HUES64 (cell line): ENCODE measurements around the gene NFKB2. TPM values are rescaled to one million over a fixed set of nuclear protein-coding genes. Genes with fewer than 3 reads are reported as not detected.

ENCODE experiments used
- H3K27ac ChIP-seq: 2 replicates; pipeline ENCODE4 v1.7.0; 2013; ENCODE audit warnings: low read depth, low read length, inconsistent platforms
- H3K27me3 ChIP-seq: 2 replicates; pipeline ENCODE4 v1.6.1; 2013; ENCODE audit warnings: mild to moderate bottlenecking, low read length; ENCODE audit not compliant: insufficient read depth
- H3K36me3 ChIP-seq: 2 replicates; pipeline ENCODE4 v1.6.1; 2013; ENCODE audit warnings: mild to moderate bottlenecking, low read length; ENCODE audit not compliant: insufficient read depth
- H3K4me1 ChIP-seq: 2 replicates; pipeline ENCODE4 v1.6.1; 2013; ENCODE audit warnings: mild to moderate bottlenecking, low read length, moderate library complexity; ENCODE audit not compliant: insufficient read depth
- H3K4me3 ChIP-seq: 2 replicates; pipeline ENCODE4 v1.5.1; 2013; ENCODE audit warnings: mild to moderate bottlenecking, low read length, moderate library complexity
- H3K9ac ChIP-seq: 2 replicates; pipeline ENCODE4 v1.6.1; 2013; ENCODE audit warnings: mild to moderate bottlenecking, low read depth, low read length
- H3K9me3 ChIP-seq: 2 replicates; pipeline ENCODE4 v1.6.1; 2013; ENCODE audit warnings: low read depth, low read length; ENCODE audit not compliant: insufficient read depth
- WGBS: fragments of 150-250, 120-280 bp; methylation state at CpG from one replicate; pipeline ENCODE4 v1.1.7; 2013; ENCODE audit warnings: missing lambda C conversion rate; 5-methylcytosine and 5-hydroxymethylcytosine counted together
- polyA plus RNA-seq, 2 experiments: library from polyadenylated mRNA; stranded (reverse); fragments of 50-300 nt; gene quantifications; one replicate each; pipeline ENCODE4 v1.2.3, GENCODE V29; 2013

NFKB2 gene
- 11.4 TPM for polyA plus RNA-seq (2013, experiment 1 of 2)
- 16.7 TPM for polyA plus RNA-seq (2013, experiment 2 of 2)

- WGBS, result 1% methylated on average over 41 of the region's 42 CpGs
- Histone ChIP-seq H3K4me3 (peak within 1 kb of the TSS; percentile 74), H3K4me1 (peaks cover 17% of the 10 kb centered on the region; the same call in 1 of the 2 replicates), H3K9me3 (no peaks in the 10 kb centered on the region), H3K27me3 (peaks cover 44% of the 10 kb centered on the region), H3K27ac (no peak within 1 kb of the TSS; the same call in 1 of the 2 replicates), H3K9ac (peak within 1 kb of the TSS; percentile 65), H3K36me3 (0 out of 2 replicates have a peak, but pooled peaks cover 4% of the 10 kb centered on the region)
These were observed at the start of gene NFKB2 for GRCh38 chr10:102395400-102396316. NFKB2 (plus strand) TSS chr10:102395705; CDS start chr10:102395960, 255 bp downstream.

GRCh38 chr10:102347236-102347828, 48.2 kb upstream of the NFKB2 start:
- Histone ChIP-seq H3K36me3 (peaks cover 9% of the 10 kb centered on the region), H3K4me3 (no peak overlapping the region), H3K4me1 (peaks cover 7% of the 10 kb centered on the region; the same call in 1 of the 2 replicates), H3K27ac (no peak overlapping the region), H3K27me3 (peaks cover 28% of the 10 kb centered on the region), H3K9me3 (no peaks in the 10 kb centered on the region), H3K9ac (no peak overlapping the region)
- 55% methylated on average over 2 of the region's 2 CpGs for WGBS

DNA sequence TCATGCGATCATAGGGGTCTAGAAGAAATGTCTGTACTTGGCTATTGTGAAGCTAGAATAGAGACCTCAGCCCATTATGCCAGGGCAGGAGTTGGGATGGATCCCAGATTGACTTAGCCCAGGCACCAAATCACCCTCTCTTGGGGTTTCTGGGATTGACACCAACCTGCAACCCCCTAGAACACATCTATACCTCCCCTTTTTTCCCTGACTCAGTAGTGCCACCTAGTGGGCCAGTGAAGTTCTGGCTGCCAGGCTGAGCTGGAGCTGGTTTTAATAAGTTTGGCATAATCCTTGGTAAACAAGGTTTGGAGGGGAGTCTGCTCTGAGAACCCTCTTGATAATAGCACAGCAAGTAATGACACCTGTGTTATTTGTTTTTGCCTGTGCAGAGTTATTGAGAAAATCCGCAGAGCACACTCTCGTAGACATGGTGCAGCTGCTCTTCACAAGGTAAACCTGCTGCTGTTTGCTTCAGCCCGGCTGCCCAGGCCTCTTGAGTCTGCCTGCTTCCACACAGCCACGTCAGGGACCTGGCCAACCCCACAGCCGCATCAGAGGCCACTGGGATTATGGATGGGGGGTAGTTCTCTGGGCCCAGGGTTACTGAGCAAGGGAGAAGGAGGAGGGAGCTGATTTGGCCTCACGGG, 43.3 kb upstream of the NFKB2 start:
- no peak overlapping the region for H3K9ac ChIP-seq
- WGBS, result 84% methylated on average over 7 of the region's 7 CpGs
- no peak overlapping the region for H3K27ac ChIP-seq
- H3K9me3 ChIP-seq, result no peaks in the 10 kb centered on the region
- H3K27me3 ChIP-seq, result no peaks in the 10 kb centered on the region
- no peaks in the 10 kb centered on the region for H3K4me1 ChIP-seq
- H3K36me3 ChIP-seq, result peaks cover 22% of the 10 kb centered on the region; the same call in 1 of the 2 replicates
- H3K4me3 ChIP-seq, result no peak overlapping the region

- Histone ChIP-seq H3K9ac (no peak overlapping the region), H3K36me3 (peaks cover 43% of the 10 kb centered on the region), H3K27me3 (no peaks in the 10 kb centered on the region), H3K27ac (no peak overlapping the region), H3K4me1 (no peaks in the 10 kb centered on the region), H3K4me3 (no peak overlapping the region), H3K9me3 (no peaks in the 10 kb centered on the region)
- WGBS, result 98% methylated on average over 3 of the region's 3 CpGs
These were observed 41.1 kb upstream of the NFKB2 start for GRCh38 chr10:102354451-102354850.

- no peak overlapping the region for H3K27ac ChIP-seq
- peaks cover 53% of the 10 kb centered on the region for H3K36me3 ChIP-seq
- H3K27me3 ChIP-seq, result no peaks in the 10 kb centered on the region
- 95% methylated on average over 4 of the region's 4 CpGs for WGBS
- H3K9me3 ChIP-seq, result no peaks in the 10 kb centered on the region
- H3K4me3 ChIP-seq, result no peak overlapping the region
- H3K4me1 ChIP-seq, result no peaks in the 10 kb centered on the region
- H3K9ac ChIP-seq, result no peak overlapping the region
These were observed 36.7 kb upstream of the NFKB2 start for GRCh38 chr10:102358712-102359382.

DNA sequence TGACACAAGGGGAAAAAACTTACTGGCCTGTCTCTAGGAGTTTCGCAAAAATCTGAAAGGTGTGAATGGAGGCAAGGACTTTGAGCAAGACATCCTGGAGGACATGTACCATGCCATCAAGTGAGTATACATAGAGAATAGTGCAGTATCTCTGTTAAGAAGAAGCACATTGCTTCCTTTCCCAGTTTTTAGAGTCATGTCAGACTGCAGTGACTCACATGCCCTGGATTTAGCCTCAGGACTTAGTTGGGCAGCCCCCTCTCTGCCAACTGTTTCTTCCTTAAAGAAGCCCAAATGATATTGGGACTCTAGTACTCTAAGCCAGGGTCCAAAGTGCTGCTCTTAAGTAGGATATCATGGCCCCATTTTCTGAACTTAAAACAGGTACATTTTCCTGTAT, 28.1 kb upstream of the NFKB2 start:
- H3K4me1 ChIP-seq, result no peaks in the 10 kb centered on the region
- H3K9me3 ChIP-seq, result no peaks in the 10 kb centered on the region; the same call in 1 of the 2 replicates
- no peak overlapping the region for H3K4me3 ChIP-seq
- no peak overlapping the region for H3K9ac ChIP-seq
- 94% methylated on average over 1 of the region's 1 CpG for WGBS
- no peak overlapping the region for H3K27ac ChIP-seq
- peaks cover 85% of the 10 kb centered on the region for H3K36me3 ChIP-seq
- no peaks in the 10 kb centered on the region for H3K27me3 ChIP-seq

GRCh38 chr10:102368077-102368476, 27.4 kb upstream of the NFKB2 start:
- H3K9me3 ChIP-seq, result no peaks in the 10 kb centered on the region; the same call in 1 of the 2 replicates
- 79% methylated on average over 3 of the region's 3 CpGs for WGBS

GRCh38 chr10:102371295-102371694, 24.2 kb upstream of the NFKB2 start:
- Histone ChIP-seq H3K9me3 (no peaks in the 10 kb centered on the region; the same call in 1 of the 2 replicates), H3K4me3 (no peak overlapping the region), H3K36me3 (peaks cover 79% of the 10 kb centered on the region), H3K27me3 (no peaks in the 10 kb centered on the region), H3K27ac (no peak overlapping the region), H3K4me1 (no peaks in the 10 kb centered on the region), H3K9ac (no peak overlapping the region)
- 94% methylated on average over 2 of the region's 2 CpGs for WGBS

More at GRCh38 chr10:102368077-102368476, 27.4 kb upstream of the NFKB2 start:
- no peaks in the 10 kb centered on the region for H3K27me3 ChIP-seq
- H3K4me1 ChIP-seq, result no peaks in the 10 kb centered on the region
- H3K27ac ChIP-seq, result no peak overlapping the region
- H3K4me3 ChIP-seq, result no peak overlapping the region
- peaks cover 86% of the 10 kb centered on the region for H3K36me3 ChIP-seq
- H3K9ac ChIP-seq, result no peak overlapping the region

- WGBS, result 93% methylated on average over 7 of the region's 7 CpGs
- H3K27ac ChIP-seq, result no peak overlapping the region
- H3K4me1 ChIP-seq, result no peaks in the 10 kb centered on the region
- peaks cover 61% of the 10 kb centered on the region for H3K36me3 ChIP-seq
- no peak overlapping the region for H3K9ac ChIP-seq
- H3K4me3 ChIP-seq, result no peak overlapping the region
- H3K9me3 ChIP-seq, result no peaks in the 10 kb centered on the region; the same call in 1 of the 2 replicates
- no peaks in the 10 kb centered on the region for H3K27me3 ChIP-seq
These were observed 20.3 kb upstream of the NFKB2 start for GRCh38 chr10:102375250-102375649.

DNA sequence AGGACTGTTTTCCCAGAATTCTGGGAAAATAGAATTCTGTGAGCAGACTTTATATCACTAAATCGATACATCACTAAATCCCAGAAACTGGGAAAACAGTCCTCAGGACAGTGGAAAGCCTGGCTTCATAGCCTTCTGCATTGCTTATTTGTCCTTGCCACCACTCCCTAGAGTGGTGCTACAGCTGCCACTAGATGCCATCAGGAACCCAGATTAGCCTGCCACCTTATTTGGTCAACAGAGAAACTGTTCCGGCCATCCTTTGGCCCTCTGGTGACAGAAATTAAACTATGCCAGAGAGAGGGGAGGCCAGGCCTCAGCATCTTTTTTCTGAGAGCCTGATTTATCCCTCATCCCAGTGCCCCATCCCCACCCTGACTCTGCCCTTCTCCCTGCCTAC, 19.6 kb upstream of the NFKB2 start:
- H3K4me3 ChIP-seq, result no peak overlapping the region
- H3K9ac ChIP-seq, result no peak overlapping the region
- no peaks in the 10 kb centered on the region for H3K4me1 ChIP-seq
- no peak overlapping the region for H3K27ac ChIP-seq
- WGBS, result 81% methylated on average over 2 of the region's 2 CpGs
- no peaks in the 10 kb centered on the region for H3K27me3 ChIP-seq
- peaks cover 61% of the 10 kb centered on the region for H3K36me3 ChIP-seq
- H3K9me3 ChIP-seq, result no peaks in the 10 kb centered on the region; the same call in 1 of the 2 replicates
